CD4-positive, alpha-beta T cell treated with Interleukin-4 for 1 hour (primary cell): Measurements from ENCODE around the gene GPR161.

Experiments used
- DNase-seq, 2 donors: peaks; one replicate each; pipeline ENCODE4 v3.0.0-alpha.2; 2020 to 2022

The GPR161 gene

DNA sequence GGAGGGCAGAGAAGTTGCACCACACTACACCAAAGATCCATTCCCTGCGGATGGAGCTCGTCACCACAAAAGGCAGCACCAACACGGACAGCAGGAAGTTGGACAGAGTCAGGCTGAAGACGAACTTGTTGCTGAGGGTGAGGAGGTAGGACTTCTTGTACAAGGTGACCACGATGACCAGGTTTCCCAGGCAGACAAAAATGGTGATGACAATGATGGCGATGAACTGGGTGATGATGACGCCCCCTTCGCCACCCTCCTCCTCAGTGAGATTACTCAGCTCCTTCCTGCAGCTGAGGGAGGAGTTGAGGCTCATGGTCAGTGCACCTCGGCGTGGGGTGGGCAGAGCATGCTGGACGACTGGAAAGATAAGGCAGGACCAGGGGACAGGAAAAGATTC is 32.2 kb downstream of the GPR161 start:
- DNase-seq = no peak

DNA sequence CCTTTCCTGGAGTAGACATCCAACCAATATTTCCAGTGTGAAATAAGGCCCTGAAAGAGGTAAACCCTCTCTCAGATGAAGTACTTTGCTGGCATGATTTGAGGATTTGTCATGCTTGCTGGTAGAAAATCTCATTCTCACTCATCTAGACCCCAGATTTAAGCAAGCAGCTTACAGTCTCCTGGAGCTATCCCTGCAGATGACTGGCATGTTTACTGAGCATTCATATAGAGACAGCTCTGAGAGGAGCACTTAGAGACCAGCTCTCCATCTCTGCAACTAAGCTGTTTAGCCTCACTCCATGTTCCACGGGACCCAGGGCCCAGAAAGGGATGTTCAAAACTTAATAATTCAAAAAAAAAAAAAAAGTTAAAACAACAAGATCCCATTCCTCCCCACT is 34.2 kb downstream of the GPR161 start:
- DNase-seq = no peak

DNA sequence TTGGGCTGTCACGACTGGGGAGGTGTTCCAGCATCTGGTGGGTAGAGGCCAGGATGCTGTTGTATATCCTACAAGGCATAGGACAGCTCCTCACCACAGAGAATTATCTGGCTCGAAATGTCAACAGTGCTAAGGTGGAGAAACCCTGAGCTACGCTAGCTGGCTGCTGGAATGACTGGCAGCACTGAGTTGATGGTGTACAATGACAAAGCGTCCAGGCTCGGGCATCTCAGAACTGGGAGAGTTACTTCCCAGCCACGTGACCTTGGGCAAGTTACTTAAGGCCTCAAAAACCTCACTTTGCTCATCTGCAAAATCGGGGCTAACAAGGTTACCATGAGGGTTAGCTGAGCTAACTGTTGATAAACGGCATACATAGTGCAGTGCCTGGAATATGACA is 35.4 kb downstream of the GPR161 start:
- no peak for DNase-seq

DNA sequence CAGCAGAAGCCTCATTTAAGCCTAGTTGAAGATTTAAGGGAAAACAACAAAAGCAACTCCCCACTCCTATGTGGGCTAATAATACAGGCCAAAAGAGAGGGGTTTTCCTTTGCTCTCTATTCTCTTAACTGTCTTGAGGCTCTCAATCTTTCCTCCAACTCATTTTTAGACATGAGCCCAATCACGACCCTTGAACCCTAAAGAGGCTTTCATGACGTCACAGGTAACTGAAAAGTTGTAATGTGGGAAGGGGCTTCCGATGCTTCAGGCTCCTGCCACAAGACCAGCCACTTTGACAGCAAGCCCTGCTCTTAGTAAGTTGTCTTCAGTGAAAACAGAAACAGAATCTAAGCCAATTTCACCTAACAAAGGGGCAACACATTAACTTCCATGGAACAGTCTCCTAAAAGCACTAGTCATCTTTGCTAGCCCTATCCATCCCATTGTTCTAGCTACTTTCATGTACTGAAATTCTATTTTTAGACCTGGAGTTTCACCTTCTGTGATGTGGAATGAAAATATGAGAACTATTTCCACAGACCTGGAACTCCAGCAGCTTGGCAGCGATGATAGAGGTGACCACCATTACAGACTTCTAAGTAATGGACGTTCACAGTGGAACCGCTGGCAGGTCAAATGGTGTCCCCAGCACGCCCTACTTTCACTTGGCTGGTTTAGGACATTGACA is 36.3 kb downstream of the GPR161 start:
- no peak for DNase-seq

DNA sequence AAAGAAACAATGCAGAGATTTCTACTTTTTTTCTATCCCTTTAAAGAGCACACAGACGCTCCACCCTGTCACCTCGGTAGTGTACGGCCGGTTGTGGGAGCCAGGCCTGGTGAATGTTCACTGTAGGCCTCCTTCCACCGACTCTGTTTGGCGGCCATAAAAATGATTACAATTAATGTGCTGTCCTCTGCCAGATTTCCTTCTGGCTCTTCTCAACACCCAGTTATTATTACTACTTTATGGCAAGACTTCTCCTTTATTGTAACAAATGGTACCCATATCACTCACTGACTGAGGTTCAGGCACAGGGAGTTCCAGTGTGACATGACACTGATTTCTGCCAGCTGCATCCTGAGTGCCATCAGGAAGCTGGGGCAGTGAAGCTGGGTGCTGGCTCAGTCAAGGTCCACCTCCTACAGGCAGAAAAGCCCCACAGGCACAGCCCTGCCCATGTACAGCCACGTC is 37.4 kb downstream of the GPR161 start:
- DNase-seq = no peak

DNA sequence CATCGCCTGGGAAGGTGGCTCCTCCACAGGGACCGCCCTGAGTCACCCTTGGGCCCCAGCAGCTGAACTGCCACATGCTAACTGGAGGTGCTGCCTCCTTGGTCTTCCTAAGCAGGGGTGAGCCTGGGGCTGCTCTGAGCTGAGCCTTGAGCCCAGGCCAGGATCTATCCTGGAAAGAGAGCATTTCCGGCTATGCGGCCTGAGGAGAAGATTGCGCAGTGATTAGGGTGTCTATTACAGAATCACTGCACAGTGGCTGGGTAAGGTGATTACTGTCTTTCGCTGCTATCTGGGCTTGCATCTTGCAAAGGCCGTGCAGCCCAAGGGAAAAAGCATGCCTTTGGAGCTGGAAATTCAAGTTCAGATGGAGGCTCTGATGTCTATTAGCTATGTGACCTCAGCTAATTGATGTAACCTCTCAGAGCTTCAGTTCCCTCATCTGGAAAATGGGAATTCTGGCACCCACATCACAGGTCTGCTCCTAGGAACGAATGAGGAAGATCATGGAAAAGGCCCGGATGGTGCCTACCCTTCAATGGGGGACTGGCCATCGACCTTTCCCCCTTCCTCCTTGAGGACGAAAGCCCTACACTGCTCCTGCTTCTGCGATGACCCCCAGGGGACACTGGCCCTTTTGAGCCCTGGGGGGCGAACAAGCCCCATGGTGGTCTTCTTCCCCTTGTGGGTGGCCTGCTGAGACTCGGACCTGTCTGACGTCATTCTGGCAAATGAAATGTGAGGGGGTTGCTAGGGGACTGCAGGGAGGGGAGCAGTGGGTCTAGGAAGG is 38.0 kb downstream of the GPR161 start:
- no peak for DNase-seq

DNA sequence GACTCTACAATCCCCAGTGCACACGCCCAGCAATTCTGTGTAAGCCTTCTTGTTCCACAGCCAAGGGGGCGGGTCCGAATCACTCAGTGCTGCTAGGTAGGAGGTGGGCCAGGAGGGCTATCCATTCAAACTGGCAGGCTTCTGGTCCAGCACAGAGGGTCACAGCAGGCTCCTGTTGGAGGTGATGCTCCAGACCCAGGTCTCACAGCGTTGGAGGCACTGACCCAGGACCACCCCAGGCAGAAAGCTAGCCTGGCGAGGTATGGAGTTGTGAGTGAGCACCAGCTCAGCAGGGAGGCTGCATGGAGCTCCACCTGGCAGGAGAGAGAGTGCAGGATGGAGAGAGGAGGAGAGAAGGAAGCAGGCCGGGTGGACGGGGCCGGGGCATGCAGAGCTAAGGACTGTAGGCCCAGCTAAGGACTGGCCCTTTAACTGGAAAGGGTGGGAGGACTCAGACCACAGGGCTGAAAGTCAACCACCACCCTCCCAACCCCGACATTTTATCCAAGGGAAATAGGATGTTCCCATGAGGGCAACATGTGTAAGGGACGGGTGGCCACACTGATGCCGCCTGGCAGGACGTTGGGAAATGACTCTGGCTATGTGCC is 38.7 kb downstream of the GPR161 start:
- DNase-seq = no peak

DNA sequence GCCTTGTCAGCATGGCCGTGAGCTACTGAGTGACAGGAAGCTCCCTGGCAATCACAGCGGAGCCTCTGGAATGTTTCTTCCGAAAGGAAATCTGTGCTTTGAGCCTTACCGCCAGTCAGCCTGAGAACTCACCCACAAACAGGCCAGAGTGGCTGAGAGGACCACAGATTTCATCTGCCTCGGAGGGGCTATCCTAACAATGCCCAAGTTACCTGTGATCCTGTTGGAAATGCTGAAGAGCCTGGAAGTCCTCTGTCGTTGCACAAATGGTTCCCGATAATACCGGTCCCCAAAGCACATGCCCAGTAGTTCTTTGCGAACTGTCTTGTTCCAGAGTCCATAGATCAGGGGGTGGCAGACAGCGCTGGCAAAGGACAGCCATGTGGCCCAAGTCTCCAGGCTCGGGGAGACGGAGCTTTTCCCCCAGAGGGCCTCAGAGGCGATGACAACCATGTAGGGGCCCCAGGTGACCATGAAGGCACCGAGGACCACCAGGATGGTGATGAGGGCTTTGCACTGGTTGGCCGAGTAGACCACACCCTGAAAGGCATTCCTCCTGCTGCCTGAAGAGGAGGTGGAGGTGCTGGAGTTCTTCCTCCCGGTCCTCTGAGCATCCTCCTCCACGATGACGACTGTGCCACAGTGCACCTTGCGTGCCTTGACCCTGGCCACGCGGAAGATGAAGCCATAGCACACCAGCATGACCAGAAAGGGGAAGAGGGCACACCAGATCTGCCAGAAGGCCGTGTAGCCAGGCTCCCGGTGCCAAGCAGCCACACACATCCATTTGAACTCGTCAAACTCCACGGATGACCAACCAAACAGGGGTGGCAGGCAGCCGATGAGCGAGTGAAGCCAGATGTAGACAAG is 40.2 kb downstream of the GPR161 start:
- no peak for DNase-seq

DNA sequence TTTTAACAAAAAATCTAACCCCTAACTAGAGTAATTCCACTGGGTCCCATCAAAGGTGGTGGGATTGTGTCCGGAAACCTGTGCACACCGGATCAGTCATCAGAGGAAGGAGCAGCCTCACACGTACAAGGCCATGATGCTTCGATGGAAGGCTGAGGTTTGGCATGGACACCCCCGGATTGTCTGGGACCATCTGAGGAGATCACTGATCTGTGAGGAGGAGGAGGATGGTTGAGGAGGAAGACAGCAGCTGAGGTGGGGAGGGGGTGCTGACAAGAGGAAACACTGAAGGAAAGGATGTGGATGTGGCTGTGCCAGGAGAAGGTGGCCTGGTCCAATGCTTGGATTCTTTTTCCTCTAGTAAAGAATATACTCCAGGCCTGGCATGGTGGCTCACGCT is 41.3 kb downstream of the GPR161 start:
- no peak for DNase-seq

DNA sequence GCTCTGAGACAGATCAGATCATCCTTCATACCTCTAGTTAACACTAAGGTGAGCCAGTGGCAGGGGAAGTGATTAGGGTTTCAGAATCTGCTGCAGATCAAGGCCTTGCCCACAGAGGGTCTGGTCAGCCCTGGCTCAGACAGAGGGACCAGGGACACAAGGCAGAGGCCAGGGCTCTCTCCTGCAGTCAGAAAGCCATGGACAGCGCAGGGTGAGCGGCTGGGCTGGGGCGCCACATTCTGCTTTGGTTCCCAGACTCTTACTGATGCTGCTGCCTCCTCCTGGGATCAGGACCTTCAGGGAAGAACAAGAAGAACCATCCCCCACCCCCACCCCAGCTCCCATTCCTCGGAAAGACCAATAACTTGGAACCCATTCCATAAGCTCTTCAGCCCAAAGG is 43.1 kb downstream of the GPR161 start:
- no peak for DNase-seq

DNA sequence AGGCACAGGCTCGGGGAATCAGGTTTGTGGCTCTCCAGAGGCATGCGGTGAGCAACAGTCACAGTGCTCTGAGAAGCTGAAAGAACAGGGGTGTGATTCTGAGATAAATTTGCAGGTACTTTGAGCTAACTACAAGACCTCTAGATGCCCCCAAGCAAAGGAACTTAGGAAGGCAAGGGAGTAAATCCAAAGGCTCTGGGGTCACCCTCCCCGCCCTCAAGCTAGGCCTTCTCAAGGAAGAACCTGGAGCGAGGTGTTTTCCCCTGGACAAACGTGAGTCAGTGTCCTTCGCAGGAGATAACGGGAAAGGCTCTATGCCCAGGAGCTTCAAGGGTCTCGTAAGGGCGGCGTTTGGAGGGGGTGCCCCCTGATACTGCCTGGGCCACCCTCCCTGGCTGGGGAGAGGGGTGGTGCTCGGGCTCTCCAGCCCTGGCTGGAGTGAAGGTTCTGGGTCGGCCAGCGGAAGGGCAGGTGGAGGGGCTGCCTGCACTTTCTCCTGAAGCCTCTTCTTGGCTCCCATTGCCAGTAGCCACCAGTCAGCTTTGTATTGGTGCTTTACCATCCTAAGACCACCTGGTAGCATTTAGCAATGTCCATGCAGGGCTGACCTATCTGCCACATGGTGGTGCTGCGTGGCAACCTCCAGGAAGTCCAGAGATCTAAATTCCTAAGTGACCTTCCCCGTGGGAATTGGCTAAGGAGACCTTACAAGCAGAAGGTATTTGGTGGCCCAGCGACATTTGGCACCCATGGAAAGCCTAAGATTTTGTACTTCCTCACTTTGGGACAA is 44.0 kb downstream of the GPR161 start:
- DNase-seq = no peak

DNA sequence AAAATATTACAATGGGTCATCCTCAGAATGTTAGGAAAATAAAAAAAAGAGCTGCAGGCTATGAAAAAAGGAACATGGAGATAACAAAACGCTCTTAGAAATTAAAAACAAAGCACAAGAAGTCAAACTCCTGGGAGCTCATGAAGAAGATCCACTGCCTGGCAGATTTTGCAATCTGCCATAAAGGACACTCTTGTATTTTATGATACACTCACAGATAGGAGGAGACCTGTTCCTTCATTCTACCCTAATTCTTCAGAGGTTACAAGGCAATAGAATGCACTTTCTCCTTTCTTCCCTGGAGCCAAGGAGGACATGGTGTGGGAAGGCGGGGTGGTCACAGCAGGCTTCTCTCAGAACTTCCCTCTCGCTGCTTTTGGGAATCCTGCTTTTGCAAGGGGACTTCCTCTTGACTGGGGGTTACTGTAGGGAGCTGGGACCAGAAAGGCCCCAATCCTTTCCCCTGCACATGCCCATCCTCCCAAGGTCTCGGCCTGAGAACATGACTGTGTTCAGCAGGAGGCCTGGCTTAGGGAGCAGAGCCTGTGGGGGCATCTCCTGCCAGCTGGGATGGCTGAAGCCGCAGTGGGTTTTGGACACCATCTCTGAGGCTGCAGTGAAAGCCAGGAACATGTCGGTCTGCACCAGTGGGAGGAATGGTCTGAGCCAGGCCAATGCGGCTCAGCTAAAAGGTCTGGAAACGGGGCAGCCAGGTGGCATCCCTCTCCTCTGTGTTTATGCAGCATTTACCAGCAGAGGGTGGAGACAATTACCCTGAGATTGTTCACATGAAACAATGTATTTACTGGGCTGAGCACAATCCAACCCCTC is 44.8 kb downstream of the GPR161 start:
- no peak for DNase-seq

DNA sequence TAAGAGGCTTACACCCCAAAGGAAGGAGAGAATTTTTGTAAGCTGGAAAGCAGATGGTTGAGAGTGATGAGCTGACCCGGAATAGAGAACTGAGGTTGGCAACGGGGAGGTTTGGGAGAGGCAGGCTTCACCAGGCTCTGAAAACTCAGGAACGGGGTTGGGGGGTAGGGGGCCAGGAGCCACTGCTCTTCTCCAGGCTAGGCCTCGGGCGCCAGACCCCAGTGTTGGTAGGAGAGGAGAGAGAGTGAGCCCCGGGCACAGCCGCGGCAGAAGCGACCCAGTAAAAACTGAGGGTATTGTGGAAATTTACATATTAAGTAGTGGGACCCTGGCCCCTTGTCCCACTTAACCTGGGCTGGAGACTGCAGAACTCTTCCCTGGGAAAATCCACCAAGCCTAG is 45.7 kb downstream of the GPR161 start:
- DNase-seq = no peak

DNA sequence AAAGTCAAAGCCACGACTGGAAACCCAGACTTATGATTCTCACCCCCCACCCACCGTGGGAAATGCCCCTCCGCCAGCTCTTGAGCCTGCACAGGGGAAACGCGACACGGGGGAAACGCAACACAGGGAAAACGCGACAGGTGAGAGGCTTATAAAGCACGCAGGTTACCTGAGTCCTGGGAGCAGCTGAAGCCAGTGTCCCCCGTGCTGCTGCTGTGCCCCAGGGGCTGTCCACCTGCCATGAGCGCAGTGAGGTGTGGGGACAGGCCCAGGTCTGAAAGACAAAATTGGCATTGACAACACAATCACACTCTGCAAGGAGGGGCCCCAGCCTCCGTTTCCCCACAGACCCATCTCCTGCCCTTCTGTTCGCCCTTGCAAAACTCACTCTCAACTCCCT is 46.3 kb downstream of the GPR161 start:
- DNase-seq = no peak

DNA sequence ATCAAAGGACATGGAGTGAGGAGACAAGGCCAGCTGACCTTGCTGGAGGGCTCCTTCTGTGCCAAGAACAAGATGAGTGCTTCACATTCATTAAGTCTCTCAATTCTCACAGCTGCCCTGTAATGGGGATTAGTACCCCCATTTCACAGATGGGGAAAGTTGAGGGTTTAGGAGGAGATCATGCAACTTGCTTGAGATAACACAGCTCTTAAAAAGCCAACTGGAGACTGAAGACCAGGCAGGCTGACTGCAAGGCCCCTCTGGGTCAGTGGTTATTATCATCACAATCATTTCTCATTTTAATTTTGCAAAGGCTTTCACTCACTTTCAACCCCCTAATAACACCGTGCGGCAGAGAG is 46.8 kb downstream of the GPR161 start:
- no peak for DNase-seq

DNA sequence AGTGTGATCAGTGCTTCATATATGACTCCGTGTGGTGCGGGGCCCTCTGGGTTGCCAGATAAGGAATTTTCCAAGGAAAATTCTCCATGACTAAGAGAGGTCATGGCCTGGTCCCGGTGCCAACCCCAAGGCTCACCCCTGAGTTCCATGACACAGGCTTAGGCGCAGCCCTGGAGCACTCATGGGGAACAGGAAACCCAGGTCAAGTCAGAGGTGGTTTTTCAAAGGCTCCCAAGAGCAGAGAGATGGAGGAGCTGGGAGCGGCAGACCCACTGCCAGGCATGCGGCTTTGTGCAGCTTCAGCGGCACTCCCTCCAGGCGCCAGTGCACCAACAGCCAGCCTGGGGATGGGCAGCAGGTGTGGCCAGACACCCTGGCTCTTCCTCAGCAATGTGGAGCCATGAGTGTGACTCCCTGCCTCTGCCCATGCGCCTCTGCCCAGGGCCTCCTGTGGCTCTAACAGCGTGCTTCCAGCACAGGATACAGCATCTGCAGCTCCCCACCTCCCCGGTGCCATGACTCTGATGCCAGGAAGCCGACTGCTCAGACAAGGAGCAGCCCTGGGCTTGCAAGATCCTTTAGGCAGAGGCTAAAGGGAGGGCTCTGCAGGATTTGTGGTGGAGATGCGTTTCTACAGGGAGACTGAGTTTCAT is 47.3 kb downstream of the GPR161 start:
- no peak for DNase-seq

DNA sequence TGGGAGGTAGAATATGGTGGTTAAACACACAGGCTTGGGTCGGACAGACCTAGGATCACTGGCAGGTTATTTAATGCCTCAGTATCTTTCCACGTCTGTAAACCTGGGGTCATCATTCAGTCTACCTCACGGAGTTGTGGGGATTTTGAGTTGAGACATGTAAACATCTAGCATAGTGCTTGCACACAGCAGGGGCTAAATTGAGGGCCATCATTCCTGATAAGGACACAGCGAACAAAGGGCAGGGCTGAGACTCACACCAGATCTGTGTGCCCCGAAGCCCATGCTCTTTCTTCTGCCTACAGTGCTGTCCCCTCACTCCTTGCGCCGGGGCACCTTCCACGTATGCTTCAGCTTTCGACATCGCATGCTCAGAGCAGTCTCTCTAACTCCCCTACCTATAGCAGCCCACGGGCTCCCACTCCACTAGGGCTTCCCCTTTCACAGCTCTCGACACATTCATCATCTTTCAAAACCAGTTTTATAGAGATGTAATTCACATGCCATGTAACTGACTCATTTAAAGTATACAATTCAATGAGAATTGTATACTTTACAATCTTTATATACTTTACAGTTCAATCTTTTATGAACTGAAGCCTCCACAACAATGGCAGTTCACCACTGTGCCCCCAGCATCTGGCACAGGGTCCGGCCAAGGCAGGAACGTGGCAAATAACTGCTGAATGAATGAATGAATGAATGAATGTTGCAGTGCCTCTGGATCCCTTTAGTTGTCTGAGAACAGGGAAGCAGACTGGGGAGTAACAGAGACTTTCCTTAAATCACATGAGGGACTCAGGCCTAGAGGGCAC is 48.0 kb downstream of the GPR161 start:
- no peak for DNase-seq

DNA sequence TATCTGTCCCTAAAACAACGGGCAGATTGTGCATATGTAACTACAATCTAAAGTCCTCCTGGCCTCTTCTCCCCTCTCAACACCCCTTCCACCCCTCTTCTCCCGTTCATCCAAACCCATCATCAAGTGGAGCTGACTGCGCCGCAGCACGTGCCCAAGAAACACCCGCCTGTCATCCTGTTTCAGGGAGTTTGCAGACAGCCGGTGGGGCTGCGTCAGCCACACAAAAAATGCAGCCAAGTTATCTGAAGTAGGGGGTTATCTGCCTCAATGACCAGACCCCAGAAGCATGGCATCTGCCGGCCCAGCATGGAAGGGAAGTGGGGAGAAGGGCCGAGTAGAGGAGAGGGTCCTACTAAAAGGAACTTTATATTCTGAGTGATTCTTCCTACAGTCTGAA is 49.0 kb downstream of the GPR161 start:
- no peak for DNase-seq

DNA sequence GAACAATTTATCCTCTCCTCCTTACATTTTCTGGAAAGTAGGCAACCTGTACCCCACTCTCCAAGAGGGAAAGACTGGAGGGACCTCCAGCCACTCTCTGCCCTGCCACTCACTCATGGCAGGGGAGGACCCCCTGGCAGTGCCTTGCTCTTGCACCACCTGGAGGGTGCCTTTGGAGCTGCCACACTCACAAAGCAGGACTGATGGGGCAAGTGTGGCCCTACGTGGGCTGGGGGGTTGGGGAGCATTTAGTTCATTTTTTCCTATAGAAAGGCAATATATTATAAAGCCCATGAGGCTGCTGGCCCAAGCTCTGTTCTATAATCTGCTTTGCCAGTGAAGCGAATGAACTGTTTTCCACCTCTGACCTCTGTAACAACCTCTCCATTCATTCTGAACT is 50.3 kb downstream of the GPR161 start:
- DNase-seq = no peak

DNA sequence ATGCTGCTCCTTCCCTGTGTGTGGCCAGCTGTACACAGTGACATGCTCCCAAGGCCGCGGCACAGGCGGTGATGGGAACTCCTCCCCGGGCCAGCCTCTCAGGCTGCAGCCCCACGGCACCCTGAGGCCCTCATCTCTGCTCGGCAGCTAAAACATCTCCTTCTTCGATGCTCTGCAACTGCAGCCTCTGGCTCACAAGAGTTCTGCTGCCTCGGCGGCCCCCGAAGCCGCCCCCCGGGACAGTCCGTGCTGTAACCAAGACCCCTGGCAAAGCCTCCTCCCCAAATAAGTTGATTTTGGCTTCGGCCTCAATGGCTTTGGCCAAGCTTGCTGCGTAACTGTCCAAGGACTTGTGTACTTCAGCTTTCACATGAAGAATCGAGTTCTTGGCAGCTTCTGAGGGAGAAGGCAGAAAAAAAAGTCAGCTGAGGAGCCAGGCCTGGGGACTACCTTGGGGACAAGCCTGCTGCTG is 51.3 kb downstream of the GPR161 start:
- no peak for DNase-seq
